B cell (primary cell): Measurements from ENCODE around the gene AUP1. TPM values are rescaled to one million over a fixed set of nuclear protein-coding genes. Genes with fewer than 3 reads are reported as not detected.

ENCODE experiments used
- ATAC-seq: fragments of 200-7000 bp; cut with Tn5 transposase; one replicate; pipeline ENCODE4 v1.10.0; 2021; ENCODE audit warnings: low read depth, mild to moderate bottlenecking, moderate number of reproducible peaks, moderate library complexity
- CTCF ChIA-PET: fragments of 350-600 bp; sonication (Branson Sonifier 250); formaldehyde crosslinking; loops from one replicate; lab custom pipeline; 2021; ENCODE audit warnings: antibody characterized with exemption, inconsistent platforms; lab: Charles Lee
- POLR2A ChIA-PET: fragments of 350-600 bp; sonication (Branson Sonifier 250); formaldehyde crosslinking; loops from one replicate; lab custom pipeline; 2021; ENCODE audit warnings: antibody characterized with exemption; lab: Charles Lee
- DNase-seq: peaks from one replicate; pipeline ENCODE4 v3.0.0; 2013
- H2AFZ ChIP-seq: 2 replicates; pipeline ENCODE4 v1.6.1; 2012; ENCODE audit warnings: mild to moderate bottlenecking, low read depth, low read length; ENCODE audit not compliant: insufficient read depth, poor library complexity, severe bottlenecking
- H3K27ac ChIP-seq, 2 donors: 1 replicate in 1 of 2; 2 replicates in 1 of 2; pipeline ENCODE4 v1.5.1; 2012 to 2013; ENCODE audit warnings: low read length in 2 of 2, mild to moderate bottlenecking in 2 of 2, moderate library complexity in 1 of 2
- H3K27me3 ChIP-seq, 4 experiments: fragments of 200-600 bp in 1 of 4; sonication (generic) in 1 of 4; replicated peaks in 1 of 4; 1 replicate in 2 of 4; 2 replicates in 2 of 4; pipeline versions ENCODE4 v1.6.1 to v1.7.0; 2013 to 2016; ENCODE audit warnings: low read length in 3 of 4, mild to moderate bottlenecking in 2 of 4, mixed read lengths in 1 of 4, moderate library complexity in 1 of 4; ENCODE audit not compliant: insufficient read depth in 4 of 4, control insufficient read depth in 3 of 4; ENCODE audit errors: control extremely low read depth in 1 of 4
- H3K36me3 ChIP-seq, 2 experiments: replicated peaks in 1 of 2; 1 replicate in 1 of 2; 2 replicates in 1 of 2; pipeline versions ENCODE4 v1.6.1 to v1.7.1; 2013; ENCODE audit warnings: low read length in 1 of 2; ENCODE audit not compliant: insufficient read depth in 2 of 2, control insufficient read depth in 1 of 2; ENCODE audit errors: control extremely low read depth in 1 of 2, extremely low read depth in 1 of 2
- H3K4me1 ChIP-seq, 2 donors: fragments of 200-600 bp in 1 of 2; sonication (generic) in 1 of 2; 1 replicate in 1 of 2; 2 replicates in 1 of 2; pipeline versions ENCODE4 v1.5.1 to v1.6.1; 2013 to 2017; ENCODE audit warnings: low read length in 2 of 2; ENCODE audit not compliant: control insufficient read depth in 2 of 2, insufficient read depth in 2 of 2
- H3K4me2 ChIP-seq: replicated peaks from 2 replicates; pipeline ENCODE3; 2012; ENCODE audit warnings: mild to moderate bottlenecking, low read depth, low read length; ENCODE audit not compliant: poor library complexity, severe bottlenecking
- H3K4me3 ChIP-seq, 5 experiments: fragments of 200-600 bp in 1 of 5; sonication (generic) in 1 of 5; 1 replicate in 3 of 5; 2 replicates in 2 of 5; pipeline versions ENCODE4 v1.5.1 to v1.7.0; 2011 to 2016; ENCODE audit warnings: low read length in 4 of 5, mild to moderate bottlenecking in 4 of 5, low read depth in 2 of 5, control low read depth in 1 of 5, moderate library complexity in 1 of 5; ENCODE audit not compliant: insufficient read depth in 1 of 5; ENCODE audit errors: control extremely low read depth in 1 of 5, extremely low read depth in 1 of 5
- H3K79me2 ChIP-seq: fragments of 200-600 bp; sonication (generic); one replicate; pipeline ENCODE4 v1.6.0; 2016; ENCODE audit warnings: low read length; ENCODE audit not compliant: control insufficient read depth, insufficient read depth
- H3K9ac ChIP-seq: fragments of 200-600 bp; sonication (generic); 2 replicates; pipeline ENCODE4 v1.6.1; 2017; ENCODE audit warnings: mild to moderate bottlenecking, low read length, moderate library complexity
- H3K9me3 ChIP-seq, 3 donors: one replicate each; pipeline versions ENCODE4 v1.6.1 to v1.7.1; 2013; ENCODE audit warnings: low read length in 2 of 3; ENCODE audit not compliant: control insufficient read depth in 2 of 3, insufficient read depth in 1 of 3; ENCODE audit errors: control extremely low read depth in 1 of 3
- H4K20me1 ChIP-seq: 2 replicates; pipeline ENCODE4 v1.6.0; 2012; ENCODE audit warnings: mild to moderate bottlenecking, low read length; ENCODE audit not compliant: insufficient read depth, control insufficient read depth, poor library complexity, severe bottlenecking
- H3K27ac Mint-ChIP-seq: one replicate; pipeline ENCODE4 v1.8.0; 2021; ENCODE audit warnings: mixed read lengths
- H3K27me3 Mint-ChIP-seq: one replicate; pipeline ENCODE4 v1.8.0; 2021; ENCODE audit warnings: mixed read lengths
- H3K4me1 Mint-ChIP-seq: one replicate; pipeline ENCODE4 v1.8.0; 2021; ENCODE audit warnings: mixed read lengths
- H3K4me3 Mint-ChIP-seq: one replicate; pipeline ENCODE4 v1.8.0; 2021; ENCODE audit warnings: mixed read lengths
- H3K9me3 Mint-ChIP-seq: one replicate; pipeline ENCODE4 v1.8.0; 2022; ENCODE audit warnings: mixed read lengths; ENCODE audit not compliant: insufficient read depth
- EZH2 ChIP-seq: IDR thresholded peaks from 2 replicates; pipeline ENCODE4 v1.6.1; 2012; ENCODE audit warnings: borderline replicate concordance, low read depth, mild to moderate bottlenecking, moderate library complexity, low read length; ENCODE audit not compliant: insufficient read depth, poor library complexity, severe bottlenecking
- WGBS: methylation state at CpG from one replicate; pipeline ENCODE4 v1.1.5; 2013; ENCODE audit warnings: missing lambda C conversion rate; ENCODE audit not compliant: insufficient coverage; 5-methylcytosine and 5-hydroxymethylcytosine counted together
- intact Hi-C: fragments of 100-400 bp; cut with micrococcal nuclease; formaldehyde crosslinking; loops from one replicate; pipeline ENCODE4 v1.10.0; 2022
- polyA plus RNA-seq: library from polyadenylated mRNA; depleted of rRNA; stranded (reverse); fragments of >200 nt; gene quantifications from 2 replicates; pipeline ENCODE4 v1.2.3, GENCODE V29; 2012
- total RNA-seq, 2 donors: library from RNA; stranded (reverse); fragments of 120-200 nt in 1 of 2; gene quantifications; 1 replicate in 1 of 2; 2 replicates in 1 of 2; pipeline versions ENCODE4 v1.2.3 to v1.2.4, GENCODE V29; 2013 to 2022
- TF ChIP-seq, protein P1 (sequence below): fragments of 200-600 bp; IDR thresholded peaks from one replicate; pipeline ENCODE4 v1.8.0; 2022; ENCODE audit warnings: antibody characterized with exemption, mild to moderate bottlenecking

The AUP1 gene
- total and polyA plus RNA-seq, 2 donors (not counting 1 experiment from before 2014, with no cell fraction given): 201 to 525 TPM

DNA sequence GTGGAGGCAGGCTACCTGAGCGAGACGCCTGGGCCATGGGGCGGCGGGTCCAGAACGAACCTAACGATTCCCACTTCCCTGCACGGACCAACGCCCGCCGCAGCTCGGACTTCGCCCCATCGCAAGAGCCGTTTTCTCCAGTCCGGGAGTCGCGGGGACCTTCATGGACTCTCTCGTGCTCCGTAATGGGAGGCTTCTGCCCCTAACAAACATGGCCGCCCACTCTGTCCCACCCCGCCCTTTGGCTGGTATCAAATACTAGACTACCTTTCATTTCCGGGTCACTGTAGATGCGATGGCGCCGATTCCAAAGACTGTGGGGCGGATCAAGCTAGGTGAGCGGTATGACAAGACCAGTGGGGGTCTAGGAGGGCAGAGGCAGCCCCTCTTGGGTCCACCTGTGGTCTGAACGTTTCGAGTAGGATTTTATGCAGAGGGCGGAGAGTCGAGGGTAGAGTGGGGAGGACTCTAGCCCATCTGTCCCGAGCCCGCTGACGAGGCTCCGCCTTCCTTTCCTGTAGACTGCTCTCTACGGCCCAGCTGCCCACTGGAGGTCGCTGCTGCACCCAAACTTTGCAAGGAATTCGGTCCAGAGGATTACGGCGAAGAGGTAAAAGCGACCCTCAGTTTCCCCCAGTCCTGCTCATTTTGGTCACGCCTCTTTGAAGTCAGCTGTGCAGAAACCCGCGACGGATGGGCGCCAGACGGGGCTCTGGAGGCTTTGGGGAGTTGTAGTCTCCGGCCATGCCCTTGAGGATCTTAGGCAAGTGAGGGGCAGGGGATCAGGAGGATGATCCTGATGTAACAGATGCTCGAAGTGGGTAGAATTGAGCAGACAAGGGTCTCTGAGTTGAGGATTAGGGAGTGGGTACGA is 46.5 kb downstream of the AUP1 start, which contains the start of the genes CCDC142 and TTC31:
Gene CCDC142, minus strand, starts transcription at position 198 of the 874 bp plus-strand sequence. Its CDS starts 161 bp downstream, at position 37.
Gene TTC31, plus strand, starts transcription at position 281 of the 874 bp plus-strand sequence. Its CDS starts 15 bp downstream, at position 296.
- peak within 1 kb of the TSS; percentile 100 for H2AFZ ChIP-seq
- H3K27ac Mint-ChIP-seq: peak within 1 kb of the TSS; percentile 99
- WGBS: 1% methylated on average over 50 of the region's 50 CpGs
- DNase-seq (peak; percentile 97), ATAC-seq (peak; percentile 90)
- no peak for TF ChIP-seq EZH2
- TF ChIP-seq, protein P1, sequence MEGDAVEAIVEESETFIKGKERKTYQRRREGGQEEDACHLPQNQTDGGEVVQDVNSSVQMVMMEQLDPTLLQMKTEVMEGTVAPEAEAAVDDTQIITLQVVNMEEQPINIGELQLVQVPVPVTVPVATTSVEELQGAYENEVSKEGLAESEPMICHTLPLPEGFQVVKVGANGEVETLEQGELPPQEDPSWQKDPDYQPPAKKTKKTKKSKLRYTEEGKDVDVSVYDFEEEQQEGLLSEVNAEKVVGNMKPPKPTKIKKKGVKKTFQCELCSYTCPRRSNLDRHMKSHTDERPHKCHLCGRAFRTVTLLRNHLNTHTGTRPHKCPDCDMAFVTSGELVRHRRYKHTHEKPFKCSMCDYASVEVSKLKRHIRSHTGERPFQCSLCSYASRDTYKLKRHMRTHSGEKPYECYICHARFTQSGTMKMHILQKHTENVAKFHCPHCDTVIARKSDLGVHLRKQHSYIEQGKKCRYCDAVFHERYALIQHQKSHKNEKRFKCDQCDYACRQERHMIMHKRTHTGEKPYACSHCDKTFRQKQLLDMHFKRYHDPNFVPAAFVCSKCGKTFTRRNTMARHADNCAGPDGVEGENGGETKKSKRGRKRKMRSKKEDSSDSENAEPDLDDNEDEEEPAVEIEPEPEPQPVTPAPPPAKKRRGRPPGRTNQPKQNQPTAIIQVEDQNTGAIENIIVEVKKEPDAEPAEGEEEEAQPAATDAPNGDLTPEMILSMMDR: peak; percentile 90
- H3K9me3 ChIP-seq: no peaks in the 10 kb centered on the region
- peak within 1 kb of the TSS; percentile 100 for H3K4me3 Mint-ChIP-seq
- ChIA-PET CTCF (interaction anchor here (0.7 to 7.1 kb wide), 30 partner anchors 9 to 1082 kb away, joined by 3 to 149 read pairs (median 4); partner anchors contain the start of genes AUP1, DQX1, HTRA2 and INO80B), POLR2A (interaction anchor here (0.8 to 3.8 kb wide), 11 partner anchors 10 to 171 kb away, joined by 3 to 56 read pairs (median 4); partner anchors contain the start of genes AUP1, DQX1, HTRA2 and INO80B)
- peak within 1 kb of the TSS; percentile 90 for H3K4me2 ChIP-seq
- peaks cover 21 to 29% of the 10 kb centered on the region in 2 donors for H3K4me1 ChIP-seq
- H4K20me1 ChIP-seq: peaks cover 48% of the 10 kb centered on the region
- peak within 1 kb of the TSS; percentile 91 for H3K9ac ChIP-seq
- intact Hi-C loops: loop anchor here (1.0 to 2.0 kb wide), 8 partner anchors 11 to 91 kb away; partner anchors contain the start of genes AUP1, C2orf81, DOK1 and HTRA2
- peaks cover 34% of the 10 kb centered on the region for H3K4me1 Mint-ChIP-seq
- peaks cover 71% of the 10 kb centered on the region for H3K79me2 ChIP-seq
- H3K27ac ChIP-seq: peak within 1 kb of the TSS; percentile 71 to 84
- H3K27me3 ChIP-seq: no peaks in the 10 kb centered on the region
- no peaks in the 10 kb centered on the region for H3K27me3 Mint-ChIP-seq
- peak within 1 kb of the TSS; percentile 74 to 96 (median 88) for H3K4me3 ChIP-seq
- H3K36me3 ChIP-seq: peaks cover 0 to 29% of the 10 kb centered on the region in 2 experiments
- H3K9me3 Mint-ChIP-seq: no peaks in the 10 kb centered on the region
